8988T (cell line): ENCODE data around the gene TESK2.
"Not testable (repeated sequence)": the region's sequence is repeated elsewhere in the genome, so short reads cannot be mapped to it uniquely, and the experiment has no call there.

ENCODE experiments used
- DNase-seq: peaks from one replicate; pipeline ENCODE4 v3.0.0; 2011

TESK2 gene

GRCh38 chr1:45470306-45470798, 20.6 kb downstream of the TESK2 start:
- no peak for DNase-seq

GRCh38 chr1:45467353-45467752, 23.6 kb downstream of the TESK2 start:
- not testable (repeated sequence) for DNase-seq

- no peak for DNase-seq
Observed at GRCh38 chr1:45465277-45465676, 25.7 kb downstream of the TESK2 start.

DNA sequence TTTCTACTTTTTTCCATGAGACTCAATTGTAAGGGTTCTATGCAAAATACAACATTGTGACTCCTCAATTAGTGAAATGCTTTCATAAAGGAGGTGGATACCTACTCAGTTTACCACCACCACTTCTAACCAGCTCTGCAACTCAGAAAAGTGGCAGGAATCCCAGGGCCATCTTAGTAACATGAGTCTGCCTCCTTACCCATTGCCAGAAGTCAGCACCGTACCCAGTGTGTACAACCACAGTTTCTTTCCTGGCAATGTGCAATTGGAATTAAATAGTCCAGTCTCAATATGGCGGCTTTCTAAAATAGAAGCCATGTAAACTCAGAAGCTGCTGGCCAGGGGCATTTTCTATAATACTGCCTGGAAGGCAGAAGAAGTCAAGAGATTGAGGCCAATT, 32.1 kb downstream of the TESK2 start:
- no peak for DNase-seq

DNA sequence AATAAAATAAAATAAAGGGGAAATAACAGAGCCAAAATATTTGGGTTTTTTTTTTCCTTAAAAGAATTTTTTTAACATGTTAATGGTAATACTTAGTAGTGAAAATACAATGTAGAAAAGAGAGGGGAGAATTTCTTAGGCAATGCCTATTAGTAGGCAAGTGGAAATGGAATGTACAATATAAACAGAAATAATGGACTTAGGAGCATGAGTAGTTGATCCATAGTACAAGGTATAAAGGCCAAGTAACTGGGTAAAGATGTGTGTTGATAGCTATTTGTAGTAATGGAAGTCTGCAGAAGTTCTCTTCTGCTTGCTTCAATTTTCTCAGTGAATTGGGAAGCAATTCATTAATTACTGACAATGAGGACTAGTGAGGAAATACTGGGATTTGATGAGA, 34.4 kb downstream of the TESK2 start:
- DNase-seq, result no peak

GRCh38 chr1:45455162-45455561, 35.8 kb downstream of the TESK2 start:
- no peak for DNase-seq

DNA sequence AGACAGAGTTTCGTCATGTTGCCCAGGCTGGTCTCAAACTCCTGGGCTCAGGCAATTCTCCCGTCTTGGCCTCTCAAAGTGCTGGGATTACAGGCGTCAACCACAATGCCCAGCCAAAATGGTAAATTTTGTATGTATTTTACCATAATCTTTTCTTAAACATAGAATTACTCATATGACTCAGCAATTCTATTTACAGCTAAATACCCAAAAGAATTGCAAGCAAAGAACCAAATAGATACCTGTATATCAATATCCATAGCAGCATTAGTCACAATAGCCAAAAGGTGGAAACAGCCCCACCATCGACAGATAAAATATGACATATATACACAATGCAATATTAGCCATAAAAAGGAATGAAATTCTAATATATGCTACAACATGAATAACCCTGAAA, 36.5 kb downstream of the TESK2 start:
- DNase-seq, result no peak

GRCh38 chr1:45452503-45452902, 38.5 kb downstream of the TESK2 start:
- DNase-seq, result no peak

GRCh38 chr1:45448357-45448756, 42.6 kb downstream of the TESK2 start:
- no peak for DNase-seq

GRCh38 chr1:45446950-45447672, 43.9 kb downstream of the TESK2 start:
- no peak for DNase-seq

GRCh38 chr1:45446530-45446929, 44.4 kb downstream of the TESK2 start:
- DNase-seq, result no peak

DNA sequence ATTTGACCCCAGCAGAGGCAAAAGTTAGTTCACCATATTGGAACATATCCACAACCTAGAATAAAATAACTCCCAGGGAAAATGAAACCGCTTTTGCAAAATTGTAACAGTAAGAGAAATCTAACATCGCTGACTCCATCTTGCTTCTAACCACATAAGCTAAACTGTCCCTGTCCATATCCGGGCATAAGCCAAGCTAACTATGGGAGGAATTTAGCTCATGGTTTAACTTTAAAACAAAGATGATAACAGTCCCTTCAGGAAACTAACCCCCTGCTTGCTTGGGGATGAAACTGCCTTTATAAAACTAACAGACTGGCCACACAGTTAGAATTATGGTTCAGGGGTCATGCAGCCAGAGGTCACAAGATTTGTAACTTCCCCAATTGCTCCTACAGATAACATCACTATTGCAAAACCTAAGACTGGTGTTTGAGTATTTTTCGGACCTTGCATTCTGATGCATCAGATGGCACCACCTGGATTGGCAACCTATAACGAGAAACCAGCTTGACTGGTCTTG, 46.3 kb downstream of the TESK2 start:
- no peak for DNase-seq

DNA sequence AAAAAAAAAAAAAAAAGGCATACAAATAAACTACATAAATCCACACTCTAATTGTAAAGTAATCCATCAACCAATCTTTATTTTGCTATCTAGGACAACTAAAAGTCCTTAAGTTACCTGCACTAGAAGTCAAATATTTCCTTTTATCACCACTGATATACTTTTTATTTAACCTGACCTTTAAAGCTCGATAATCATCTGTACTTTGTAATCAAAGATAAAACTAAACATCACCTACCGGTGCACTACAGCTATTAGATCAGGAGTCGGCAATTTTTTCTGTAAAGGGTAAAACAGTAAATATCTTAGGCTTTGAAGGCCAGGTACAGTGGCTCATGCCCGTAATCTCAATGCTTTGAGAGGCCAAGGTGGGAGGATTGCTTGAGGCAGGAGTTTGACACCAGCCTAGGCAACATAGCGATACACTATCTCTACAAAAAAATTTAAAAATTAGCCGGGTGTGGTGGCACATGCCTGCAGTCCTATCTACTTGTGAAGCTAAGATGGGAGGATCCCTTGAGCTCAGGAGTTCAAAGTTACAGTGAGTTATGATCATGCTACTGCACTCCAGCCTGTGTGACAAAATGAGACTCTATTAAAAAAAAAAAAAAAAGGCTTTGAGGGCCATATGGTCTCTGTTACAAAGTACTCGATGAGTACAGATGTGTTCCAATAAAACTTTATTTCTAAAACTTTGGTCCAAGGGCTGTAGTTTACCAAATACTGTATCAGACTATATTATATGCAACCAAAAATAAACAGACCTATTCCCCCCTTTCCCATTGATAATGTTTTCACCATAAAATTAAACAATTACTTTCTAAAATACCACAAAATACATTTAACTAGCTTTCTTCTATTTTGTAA, 47.1 kb downstream of the TESK2 start:
- no peak for DNase-seq

DNA sequence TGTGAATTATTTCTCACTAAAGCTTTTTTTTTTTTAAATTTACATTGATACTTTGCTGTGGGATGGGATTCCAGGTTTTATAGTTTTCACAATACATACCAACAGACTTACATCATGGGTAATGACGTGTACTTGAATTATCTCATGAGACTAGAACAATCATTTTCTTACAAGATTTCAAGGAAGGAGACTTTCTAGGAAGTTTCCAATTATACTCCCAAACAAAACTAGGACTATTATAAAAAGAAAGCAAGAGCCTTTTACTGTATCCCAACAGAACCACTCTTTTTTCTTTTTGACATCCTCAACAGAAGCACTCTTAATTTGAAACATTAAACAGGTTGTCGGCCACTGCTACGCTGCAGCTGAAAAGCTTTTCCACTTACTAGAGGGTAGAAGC, 48.7 kb downstream of the TESK2 start:
- DNase-seq, result no peak

GRCh38 chr1:45437323-45437722, 53.6 kb downstream of the TESK2 start:
- no peak for DNase-seq

DNA sequence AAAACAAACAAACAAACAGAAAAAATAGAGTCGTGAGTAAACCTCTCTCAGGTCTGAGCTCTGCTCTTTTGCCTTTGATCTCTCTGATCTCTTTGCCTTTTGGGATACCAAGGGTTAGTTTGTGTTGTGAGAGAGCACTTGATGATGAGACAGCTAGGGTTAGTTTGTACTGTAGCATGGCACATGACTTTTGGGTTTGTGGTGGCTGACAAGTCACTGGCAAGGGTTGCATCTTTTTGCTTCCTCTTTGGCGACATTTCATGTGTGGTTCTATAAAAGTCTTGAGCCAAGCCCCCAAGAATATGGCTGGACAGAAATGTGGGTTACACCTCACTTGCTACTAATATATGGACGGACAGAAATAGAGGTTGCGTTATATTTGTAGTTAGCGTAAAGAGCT, 60.5 kb downstream of the TESK2 start:
- no peak for DNase-seq

GRCh38 chr1:45429561-45430159, 61.3 kb downstream of the TESK2 start:
- DNase-seq, result no peak

GRCh38 chr1:45423906-45424678, 66.9 kb downstream of the TESK2 start:
- no peak for DNase-seq

- DNase-seq, result no peak
Observed at GRCh38 chr1:45421935-45422334, 69.0 kb downstream of the TESK2 start.

DNA sequence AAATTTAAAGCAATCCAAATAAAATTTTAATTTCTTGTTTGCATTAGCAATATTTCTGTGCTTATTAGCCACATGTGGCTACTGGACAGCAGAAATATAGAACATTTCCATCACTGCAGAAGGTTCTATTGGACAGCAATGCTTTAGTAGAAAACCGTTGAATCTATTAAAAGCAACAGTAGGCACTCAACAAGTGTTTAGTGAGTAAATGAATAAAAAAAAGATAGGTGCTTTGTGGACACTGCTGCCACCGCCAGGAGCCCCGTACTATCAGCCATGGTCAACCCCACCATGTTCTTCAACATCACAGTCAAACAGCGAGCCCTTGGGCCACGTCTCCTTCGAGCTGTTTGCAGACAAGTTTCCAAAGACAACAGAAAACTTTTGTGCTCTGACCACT, 76.2 kb downstream of the TESK2 start:
- DNase-seq, result no peak

GRCh38 chr1:45412899-45413298, 78.1 kb downstream of the TESK2 start:
- no peak for DNase-seq

GRCh38 chr1:45411510-45411899, 79.5 kb downstream of the TESK2 start:
- DNase-seq, result no peak
